ENCODE measurements around the gene CLBA1.

DNA sequence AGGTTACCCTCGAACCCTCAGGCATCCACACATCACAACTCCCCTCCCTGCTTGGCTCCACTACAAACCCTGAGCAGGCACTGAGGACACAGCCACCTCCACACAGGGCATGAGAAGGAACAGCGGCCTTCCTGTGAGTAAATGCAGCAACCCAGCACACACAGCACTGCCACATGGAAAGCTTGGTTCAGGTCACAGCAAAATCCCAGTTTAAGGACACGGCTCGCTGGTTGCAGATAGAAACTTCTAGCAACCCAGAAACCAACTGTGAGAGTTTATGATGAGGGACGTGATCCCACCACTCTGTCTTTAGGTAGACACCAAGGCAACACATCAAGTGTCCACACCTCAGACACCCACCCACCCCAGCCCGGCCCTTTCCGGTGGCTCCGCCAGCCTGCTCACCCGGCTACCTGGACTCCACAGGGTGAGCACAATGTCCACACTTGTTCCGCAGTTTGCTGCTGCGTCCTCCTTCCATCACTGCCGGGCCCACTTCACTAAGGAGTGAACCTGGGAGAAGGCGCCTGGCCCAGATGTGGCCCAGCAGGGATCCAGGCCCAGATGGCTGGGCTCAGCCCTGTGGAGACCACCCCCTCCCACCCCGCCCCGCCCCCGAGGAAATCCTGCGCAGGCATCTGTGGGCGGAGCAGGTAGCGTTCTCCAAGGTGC lies 22.1 kb downstream of the CLBA1 start:
- TF ChIP-seq, protein P1, sequence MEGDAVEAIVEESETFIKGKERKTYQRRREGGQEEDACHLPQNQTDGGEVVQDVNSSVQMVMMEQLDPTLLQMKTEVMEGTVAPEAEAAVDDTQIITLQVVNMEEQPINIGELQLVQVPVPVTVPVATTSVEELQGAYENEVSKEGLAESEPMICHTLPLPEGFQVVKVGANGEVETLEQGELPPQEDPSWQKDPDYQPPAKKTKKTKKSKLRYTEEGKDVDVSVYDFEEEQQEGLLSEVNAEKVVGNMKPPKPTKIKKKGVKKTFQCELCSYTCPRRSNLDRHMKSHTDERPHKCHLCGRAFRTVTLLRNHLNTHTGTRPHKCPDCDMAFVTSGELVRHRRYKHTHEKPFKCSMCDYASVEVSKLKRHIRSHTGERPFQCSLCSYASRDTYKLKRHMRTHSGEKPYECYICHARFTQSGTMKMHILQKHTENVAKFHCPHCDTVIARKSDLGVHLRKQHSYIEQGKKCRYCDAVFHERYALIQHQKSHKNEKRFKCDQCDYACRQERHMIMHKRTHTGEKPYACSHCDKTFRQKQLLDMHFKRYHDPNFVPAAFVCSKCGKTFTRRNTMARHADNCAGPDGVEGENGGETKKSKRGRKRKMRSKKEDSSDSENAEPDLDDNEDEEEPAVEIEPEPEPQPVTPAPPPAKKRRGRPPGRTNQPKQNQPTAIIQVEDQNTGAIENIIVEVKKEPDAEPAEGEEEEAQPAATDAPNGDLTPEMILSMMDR (IDR thresholded peaks at IDR 0.05): no peak
- no peak for TF ChIP-seq ZFX (IDR thresholded peaks at IDR 0.05; ENCODE audit: borderline replicate concordance)

Data from 22Rv1 (cell line).